Medulla oblongata (tissue), 1 donor: ENCODE results near the gene COMT.
A peak's percentile ranks its signal among the peaks of the same experiment; 100 is the strongest.
"Not testable (repeated sequence)": the region's sequence is repeated elsewhere in the genome, so short reads cannot be mapped to it uniquely, and the experiment has no call there.

Experiments used
- DNase-seq: peaks from one replicate; pipeline ENCODE4 v3.0.0-alpha.2; 2015; ENCODE audit errors: extremely low spot score

Gene COMT

DNA sequence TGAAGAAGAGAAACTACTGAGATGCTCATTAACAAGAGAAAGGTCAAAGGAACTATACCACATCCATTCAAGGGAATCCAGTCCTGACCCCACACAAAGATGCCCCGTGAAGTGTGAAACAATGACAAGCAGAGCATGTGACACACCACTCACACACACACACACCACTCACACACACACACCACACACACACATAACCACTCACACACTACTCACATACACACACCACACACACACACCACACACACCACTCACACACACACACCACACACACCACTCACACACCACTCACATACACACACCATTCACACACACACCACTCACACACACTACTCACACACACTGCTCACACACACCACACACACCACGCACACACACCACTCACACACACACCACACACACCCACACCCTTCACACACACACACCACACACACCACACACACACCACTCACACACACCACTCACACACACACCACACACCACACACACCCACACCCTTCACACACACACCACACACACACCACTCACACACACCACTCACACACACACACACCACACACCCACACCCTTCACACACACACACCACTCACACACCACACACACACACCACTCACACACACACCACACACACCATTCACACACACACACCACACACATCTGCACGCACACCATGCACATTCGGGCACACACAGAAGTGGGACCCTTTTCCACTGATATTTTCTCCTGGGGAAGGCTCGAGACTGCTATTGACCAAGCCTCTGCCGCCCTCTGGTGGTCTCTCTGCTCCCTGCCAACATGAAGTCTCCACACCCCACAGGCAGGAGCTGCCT, 32.0 kb upstream of the COMT start:
- peak; percentile 88 for DNase-seq

DNA sequence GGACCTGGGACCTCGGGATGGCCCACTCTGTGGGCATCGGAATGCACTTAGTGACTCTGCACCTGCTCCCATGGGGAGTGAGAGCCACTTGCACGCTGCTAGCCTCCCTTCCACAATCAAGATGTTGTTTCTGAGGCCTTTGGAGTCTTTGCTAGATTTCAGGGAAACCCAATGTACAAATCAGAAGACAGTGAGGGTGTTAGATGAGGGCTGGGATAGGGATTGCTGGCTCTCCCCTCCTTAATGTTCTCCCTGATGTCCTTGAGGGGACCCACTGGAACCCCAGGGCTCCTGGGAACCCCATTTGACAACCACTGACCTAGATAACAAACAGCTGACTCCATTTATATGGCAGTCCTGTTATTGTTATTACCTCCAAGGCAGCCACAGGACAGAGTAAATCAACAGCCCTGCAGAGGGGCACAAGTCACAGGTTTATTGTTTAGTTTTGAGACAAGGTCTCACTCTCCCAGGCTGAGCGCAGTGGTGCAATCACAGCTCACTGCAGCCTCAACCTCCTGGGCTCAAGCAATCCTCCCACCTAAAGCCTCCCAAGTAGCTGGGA, 31.3 kb upstream of the COMT start:
- no peak for DNase-seq

DNA sequence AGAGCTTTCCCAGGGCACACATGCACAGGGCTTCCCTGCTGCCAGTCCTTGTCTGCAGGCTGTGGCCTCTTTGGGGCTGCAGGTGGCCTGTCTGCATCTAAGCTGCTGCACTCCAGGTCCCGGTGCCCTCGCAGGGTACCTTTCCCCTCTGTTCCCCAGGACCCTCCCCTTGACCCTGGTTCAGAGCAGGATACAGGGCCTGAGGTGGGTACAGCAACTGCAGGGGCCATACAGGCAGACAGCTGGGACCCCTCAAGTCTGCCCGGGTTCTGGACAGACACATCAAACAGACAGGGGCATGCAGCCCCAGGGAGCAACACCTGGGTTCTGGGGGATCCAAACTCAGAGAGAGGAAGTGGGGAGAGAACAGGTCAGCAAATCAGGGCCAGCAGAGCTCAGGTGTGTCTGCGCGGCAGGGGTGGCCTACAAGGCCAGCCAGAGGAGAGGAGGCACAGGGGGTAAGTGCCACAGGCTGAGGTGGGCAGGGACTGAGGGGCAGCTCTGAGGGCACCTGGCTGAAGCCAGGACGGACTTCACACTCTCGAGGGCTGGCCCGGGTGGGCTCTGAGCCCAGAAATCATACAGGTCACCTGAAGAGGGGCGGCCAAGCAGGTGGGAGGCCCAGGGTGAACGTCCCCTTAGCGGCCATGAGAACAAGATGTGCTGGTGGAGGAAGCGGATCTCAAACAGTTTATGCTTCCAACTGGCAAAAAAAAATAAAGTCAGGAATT, 29.9 kb upstream of the COMT start:
- DNase-seq, result no peak

DNA sequence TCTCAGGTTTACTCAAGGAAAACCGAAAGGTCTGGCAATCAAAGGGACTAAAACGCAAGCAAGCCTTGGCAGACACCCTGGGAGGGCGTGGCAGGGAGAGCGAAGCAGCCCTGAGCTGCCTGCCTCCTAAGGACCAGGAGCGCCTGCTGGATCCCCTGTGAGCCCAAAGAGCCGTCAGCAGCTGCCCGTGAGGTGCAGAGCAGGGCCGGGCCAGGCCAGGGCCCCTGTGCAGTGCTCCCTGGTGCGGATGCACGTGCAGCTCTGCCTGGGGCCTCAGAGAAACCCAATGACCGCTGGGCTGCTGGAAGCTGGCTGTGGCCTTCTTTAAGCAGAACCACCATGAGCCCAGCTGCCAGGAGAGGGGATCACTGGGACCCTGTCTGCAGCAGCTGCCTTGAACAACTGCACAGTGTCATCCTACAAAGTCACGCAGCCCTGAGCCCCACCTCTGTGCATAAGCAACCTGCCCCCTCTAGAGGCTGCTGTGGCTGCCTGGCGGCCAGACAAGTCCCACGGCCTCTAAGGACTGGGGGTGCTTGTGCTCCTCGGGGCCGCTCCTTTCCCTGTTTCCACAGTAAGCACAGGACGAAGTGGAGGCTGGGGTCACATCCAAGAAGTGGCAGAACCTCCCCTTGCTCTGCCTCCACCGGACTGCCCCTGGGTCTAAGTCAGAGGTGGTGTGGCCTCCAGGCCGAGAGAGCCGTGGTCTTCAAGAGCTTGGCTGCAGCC, 29.1 kb upstream of the COMT start:
- DNase-seq, result no peak

DNA sequence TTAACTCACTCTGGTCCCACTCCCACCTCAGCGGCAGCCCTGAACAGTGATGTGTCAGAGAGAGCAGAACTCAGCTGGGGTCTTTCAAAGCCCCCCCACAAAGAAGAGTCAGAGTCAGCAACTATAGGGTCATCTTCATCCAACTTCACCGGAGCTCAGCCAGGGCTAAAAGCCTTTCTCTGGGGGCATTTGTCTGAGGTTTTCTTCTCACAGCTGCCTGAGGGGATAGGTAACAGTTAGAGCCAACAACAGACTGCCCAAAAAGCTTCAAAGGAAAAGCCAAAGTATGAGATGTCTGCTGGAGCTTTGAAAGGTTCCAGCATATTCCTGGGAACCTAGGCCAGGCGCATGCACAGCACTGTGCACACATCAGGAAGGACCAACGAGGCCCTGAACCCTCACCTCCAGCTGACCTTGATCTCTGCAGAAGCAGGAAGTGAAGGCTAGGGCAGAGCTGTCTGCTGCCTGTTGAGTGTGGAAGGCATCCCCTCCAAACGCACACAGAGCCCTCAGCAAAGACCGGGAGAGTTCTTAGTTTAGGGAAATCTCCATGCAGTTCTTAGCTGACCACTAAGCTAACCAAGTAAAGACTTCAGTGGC, 28.1 kb upstream of the COMT start:
- DNase-seq, result no peak

DNA sequence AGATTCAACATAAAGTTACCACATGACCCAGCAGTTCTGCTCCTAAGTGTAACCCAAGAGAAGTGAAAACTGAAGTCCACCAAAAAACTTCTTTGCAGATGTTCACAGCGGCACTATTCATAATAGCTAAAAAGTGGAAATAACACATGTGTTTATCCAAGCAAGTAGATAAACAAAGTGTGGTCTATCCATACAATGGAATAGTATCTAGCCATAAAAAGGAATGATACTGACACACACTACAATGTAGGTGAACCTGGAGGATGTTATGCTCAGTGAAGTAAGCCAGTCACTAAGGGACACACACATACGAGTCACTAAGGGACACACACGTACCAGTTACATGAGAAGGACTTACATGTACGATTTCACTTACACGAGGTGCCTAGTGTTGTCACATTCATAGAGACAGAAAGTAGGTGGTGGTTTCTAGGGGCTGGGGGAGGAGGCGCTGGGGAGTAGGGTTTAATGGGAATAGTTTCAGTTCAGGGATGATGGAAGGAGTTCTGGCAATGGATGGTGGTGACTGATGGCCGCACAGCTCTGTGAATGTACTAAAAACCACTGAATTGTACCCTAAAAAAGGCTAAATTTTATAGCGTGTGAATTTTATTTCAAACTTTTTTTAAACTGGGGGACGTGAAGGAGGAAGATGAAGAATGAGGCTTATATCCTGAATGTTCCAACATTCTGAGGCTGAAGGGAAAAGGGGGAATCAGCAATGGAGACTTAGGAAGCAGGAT, 27.2 kb upstream of the COMT start:
- no peak for DNase-seq

DNA sequence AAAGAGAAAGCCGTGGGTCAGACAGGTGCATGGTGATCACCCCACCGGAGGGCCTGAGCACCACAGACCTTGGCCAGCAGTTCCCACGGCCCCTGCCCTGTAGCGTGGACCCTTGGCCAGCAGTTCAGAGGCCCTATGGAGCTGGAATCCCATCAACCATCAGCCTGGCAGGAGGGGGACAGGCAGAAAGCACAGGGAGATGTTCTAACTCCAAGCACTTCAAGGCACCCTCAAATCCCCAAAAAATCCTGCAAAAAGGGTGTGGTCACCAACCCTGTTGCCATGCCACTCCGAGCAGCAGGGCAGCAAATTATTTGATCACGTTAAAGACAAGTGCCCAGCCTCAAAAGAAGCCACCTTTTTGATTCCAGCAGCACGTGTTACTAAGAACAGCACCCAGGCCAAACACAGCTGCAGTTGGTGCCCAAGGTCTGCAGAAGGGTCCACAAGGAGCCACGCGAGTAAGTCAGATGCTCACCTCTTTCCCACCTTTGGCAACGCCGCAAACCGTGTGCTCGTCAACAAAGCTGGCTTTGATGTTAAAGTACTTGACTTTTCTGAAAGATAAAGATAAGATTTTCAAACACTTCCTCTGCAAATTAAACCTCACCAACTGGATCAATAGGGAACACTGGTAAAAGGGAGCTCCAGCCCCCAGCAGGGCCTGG, 26.2 kb upstream of the COMT start:
- no peak for DNase-seq

DNA sequence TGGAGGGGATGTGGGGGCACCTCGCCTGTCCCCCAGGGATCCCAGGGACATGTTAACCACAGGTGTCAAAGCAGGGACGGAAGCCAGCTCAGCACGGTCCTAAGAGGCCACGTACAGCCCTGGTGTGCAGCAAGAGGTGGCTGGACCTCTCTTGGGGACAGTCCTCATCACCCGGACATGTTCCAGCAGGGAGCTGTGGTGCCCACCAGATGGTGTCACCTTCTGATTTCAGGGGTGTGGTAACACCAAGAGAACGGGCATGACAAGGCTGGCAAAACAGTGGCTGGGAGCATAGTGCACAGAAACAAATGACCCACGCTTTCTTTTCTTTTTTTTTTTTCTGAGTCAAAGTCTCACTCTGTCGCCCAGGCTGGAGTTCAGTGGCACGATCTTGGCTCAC, 25.6 kb upstream of the COMT start:
- DNase-seq, result no peak

DNA sequence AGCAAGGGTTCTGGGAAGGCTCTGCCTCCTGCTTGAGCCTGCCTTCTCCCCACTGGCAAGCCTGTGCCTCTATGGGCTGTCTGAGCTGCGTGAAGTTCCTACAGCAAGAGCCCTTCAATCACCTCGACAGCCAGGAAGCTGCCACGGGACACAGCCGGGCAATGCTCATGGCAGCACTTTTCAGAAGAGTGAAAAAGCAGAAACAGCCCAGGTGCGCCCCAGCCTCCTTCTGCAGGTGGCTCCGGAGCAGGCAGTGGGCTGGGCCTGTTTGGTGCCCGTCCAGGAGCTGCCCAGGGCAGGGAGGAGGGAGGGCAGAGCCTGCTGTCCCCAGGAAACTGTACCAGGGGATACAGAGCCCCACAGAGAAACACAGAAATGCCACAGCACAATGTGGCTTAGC, 24.6 kb upstream of the COMT start:
- no peak for DNase-seq

DNA sequence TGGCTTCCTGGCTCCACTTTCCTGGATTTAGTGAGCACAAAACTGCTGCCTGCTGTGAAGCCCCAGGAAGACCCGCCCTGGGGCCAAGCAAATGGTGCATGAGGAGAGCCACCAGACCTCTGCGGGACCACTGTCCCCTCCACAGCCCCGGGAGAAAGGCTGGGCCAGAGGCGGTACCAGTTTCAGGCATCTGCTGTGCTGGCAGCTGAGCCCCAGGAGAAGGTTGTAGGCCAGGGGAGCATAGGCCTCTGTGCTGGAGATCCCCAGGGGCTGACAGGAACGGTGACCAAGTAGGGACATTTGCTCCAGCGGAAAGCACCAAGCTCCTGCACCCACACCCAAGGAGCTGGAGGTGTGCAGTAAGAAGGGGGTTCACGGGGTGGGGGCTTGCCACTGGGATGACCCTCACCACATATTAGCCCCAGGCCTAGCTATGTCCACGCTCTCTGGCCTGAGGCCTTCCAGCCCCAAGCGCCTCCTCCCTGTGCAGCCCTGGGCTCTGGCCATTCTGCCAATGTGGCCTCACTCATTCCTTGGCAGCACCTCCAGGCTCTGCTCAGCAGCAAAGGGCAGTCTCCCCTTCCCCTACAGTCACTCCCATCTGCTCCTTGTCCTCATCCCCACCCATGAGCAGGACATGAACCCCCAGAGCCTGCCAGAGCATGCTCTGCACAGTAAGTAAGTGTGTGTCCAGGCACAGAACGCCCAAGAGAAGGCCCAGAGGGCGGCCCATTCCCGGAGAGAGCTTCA, 24.0 kb upstream of the COMT start:
- no peak for DNase-seq

DNA sequence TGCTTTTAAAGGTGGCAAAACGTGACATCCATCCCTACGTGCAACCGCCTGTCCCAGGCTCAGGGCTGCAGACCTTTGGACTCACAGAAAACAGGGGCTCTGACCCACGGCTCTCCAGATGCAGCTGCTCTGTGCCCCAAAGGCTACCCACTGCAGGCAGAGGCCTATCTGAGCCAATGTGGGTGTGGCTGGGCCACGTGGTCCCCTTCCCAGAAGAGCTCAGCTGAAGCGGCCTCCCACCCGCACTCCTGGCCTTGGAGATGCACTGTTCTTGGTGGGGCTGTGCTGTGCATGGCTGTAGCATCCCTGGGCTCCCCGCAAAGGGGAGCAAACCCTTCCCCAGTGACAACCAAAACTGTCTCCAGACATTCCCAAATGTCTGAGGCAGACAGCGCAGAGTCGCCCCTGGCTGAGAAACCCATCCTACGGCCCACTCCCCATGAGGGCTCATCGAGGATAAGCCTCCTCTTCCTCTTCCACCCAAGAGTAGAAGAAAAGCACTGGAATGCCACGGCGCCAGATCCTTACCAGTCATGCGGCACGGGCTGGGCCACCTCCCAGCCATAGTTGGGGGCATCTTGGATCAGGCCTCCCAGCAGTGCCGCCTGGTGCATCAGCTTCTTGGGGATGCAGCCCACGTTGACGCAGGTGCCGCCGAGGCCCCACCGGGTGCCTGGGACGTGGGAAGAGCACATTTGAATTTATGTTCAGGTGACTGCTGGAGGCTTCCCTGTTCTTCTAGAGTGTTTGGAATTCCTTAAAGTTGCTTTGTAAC, 23.1 kb upstream of the COMT start:
- DNase-seq, result no peak

DNA sequence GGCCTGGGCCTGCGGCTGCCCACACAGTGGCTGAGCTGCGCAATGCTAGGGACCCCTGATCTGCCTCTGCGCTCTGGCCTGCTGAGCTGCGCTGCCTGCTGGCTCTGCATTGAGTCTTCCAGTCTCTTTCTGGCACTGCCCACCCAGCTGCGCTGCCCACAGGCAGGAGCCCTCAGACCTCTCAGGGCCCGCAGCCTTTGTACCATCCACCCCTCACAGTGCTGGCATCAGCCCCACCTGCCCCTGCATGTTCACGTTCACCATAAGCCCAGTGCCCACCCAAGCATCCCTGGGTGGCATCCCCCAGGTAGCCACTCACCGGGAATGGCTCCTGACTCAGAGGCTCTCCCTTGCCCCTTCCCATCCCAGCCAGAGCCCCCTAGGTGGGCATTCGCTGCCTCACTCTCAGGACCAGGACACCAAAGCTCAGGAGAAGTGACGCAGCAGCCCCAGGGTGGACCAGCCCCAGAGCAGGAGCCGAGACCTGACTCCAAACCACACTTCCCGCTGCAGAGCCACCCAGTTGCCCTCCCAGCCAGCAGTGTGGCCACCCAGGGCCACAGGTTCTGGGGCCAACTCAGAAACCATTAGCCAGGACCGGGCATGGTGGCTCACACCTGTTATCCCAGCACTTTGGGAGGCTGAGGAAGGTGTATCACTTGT, 21.7 kb upstream of the COMT start:
- DNase-seq, result no peak

DNA sequence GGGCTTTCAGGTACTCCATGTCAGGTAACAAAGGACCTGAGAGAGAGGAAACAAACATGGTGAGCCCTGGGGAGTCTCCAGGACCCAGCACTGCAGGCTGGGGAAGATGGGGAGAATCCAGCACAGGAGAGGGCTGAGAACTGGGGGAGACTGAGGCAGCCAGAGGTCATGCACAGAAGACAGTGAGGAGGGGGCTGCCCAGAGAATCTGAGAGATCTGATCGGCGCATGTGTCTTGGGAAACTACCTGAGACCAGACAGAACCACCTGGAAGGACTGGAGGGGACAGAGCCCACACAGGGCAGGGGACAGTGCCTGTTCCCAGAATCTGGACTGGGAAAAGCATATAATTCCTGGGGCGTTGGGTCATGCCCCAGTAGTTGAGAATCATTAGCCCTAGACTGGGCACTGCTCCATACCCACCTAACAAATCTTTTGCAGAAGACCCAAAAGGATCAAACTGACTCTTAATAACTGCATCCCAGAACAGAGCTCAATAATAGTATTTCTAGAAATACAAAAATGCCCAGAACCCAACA, 20.0 kb upstream of the COMT start:
- no peak for DNase-seq

DNA sequence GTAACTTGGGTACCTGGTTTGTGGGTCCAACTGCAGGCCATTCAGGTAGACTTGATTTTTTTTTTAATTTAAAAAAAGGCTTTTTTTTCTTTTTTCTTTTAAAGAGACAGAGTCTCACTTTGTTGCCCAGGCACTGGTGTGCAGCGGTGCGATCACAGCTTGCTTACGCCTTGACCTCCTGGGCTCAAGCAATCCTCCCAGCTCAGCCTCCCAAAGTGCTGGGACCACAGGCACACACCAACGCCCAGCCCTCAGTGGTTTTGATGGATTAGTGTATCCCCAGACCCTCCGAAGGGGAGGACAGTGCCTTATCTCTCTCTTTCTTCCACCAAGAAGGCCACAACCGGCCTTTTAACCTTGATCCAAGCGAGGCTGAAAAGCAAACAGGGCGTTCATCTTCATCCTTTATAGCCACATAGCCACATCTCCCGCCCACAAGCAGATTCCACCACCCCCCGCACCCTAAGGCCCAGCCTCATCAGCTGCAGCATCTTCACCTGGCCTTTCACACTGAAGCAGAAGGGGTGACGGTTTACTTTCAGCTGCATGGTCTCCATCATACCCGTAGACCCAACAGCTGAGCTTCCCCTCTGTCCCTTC, 17.6 kb upstream of the COMT start:
- no peak for DNase-seq

DNA sequence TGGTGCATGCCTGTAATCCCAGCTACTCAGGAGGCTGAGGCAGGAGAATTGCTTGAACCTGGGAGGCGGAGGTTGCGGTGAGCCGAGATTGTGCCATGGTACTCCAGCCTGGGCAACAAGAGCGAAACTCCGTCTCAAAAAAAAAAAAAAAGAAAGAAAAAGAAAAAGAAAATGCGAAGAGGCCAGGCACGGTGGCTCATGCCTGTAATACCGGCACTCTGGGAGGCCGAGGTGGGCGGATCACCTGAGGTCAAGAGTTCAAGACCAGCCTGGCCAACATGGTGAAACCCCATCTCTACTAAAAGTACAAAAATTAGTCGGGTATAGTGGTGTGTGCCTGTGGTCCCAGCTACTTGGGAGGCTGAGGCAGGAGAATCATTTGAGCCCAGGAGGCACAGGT, 15.5 kb upstream of the COMT start:
- not testable (repeated sequence) for DNase-seq

DNA sequence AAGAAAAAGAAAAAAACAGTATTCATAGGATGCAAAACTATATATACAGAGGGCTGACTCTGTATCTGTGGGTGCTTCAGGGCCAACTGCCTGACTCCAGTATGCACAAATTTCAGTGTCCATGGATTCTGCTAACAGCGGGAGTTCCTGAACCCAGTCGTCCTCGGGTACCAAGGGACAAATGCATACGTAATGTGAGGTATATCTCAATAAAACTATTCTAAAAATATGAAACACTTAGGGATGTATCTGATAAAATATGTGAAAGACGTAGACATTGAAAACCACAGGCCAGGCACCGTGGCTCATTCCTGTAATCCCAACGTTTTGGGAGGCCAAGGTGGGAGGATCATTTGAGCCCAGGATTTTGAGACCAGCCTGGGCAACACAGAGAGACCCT, 13.9 kb upstream of the COMT start:
- DNase-seq, result no peak

DNA sequence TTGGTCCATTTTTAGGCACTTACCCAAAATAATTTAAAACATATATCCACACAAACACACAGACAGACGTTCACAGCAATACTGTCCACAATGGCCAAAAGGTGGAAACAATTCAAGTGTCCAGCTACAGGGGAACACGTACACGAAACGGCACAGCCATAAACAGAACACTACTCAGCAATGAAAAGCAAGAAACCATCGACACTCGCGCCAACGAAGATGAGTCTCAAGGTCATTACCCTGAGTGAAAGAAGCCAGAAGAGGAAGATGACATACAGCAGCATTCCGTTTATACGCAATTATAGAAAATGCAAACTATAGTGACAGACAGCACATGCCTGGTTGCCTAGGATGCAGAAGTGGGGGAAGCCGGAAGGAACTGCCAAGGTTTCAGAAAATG, 13.4 kb upstream of the COMT start:
- no peak for DNase-seq
